Calu3 (cell line): ENCODE data around the gene HDAC7. TPM values are rescaled to one million over a fixed set of nuclear protein-coding genes. Genes with fewer than 3 reads are reported as not detected.

Experiments
- BruUV-seq: library from RNA; stranded (reverse); fragments of 400-500 nt; replicated peaks from 2 replicates; lab custom pipeline; 2021; lab: Mats Ljungman, UMichigan
- CTCF ChIA-PET: fragments of 300-600 bp; sonication (Branson Sonifier 250); formaldehyde crosslinking; loops from one replicate; lab custom pipeline; 2022; ENCODE audit warnings: antibody characterized with exemption; lab: Charles Lee
- DNase-seq: peaks from one replicate; pipeline ENCODE4 v3.0.0; 2022
- H3K27ac Mint-ChIP-seq: one replicate; pipeline ENCODE4 v1.8.0; 2022; ENCODE audit warnings: mixed read lengths; ENCODE audit not compliant: unreplicated experiment
- H3K27me3 Mint-ChIP-seq: one replicate; pipeline ENCODE4 v1.8.0; 2022; ENCODE audit warnings: mixed read lengths; ENCODE audit not compliant: unreplicated experiment
- H3K36me3 Mint-ChIP-seq: one replicate; pipeline ENCODE4 v1.8.0; 2022; ENCODE audit warnings: mild to moderate bottlenecking, moderate library complexity, mixed read lengths; ENCODE audit not compliant: insufficient read depth, unreplicated experiment
- H3K4me1 Mint-ChIP-seq: one replicate; pipeline ENCODE4 v1.8.0; 2022; ENCODE audit warnings: mild to moderate bottlenecking, low read depth, mixed read lengths; ENCODE audit not compliant: unreplicated experiment
- H3K4me3 Mint-ChIP-seq: one replicate; pipeline ENCODE4 v1.8.0; 2022; ENCODE audit warnings: mild to moderate bottlenecking, low read depth, moderate library complexity, mixed read lengths; ENCODE audit not compliant: unreplicated experiment
- H3K9me3 Mint-ChIP-seq: one replicate; pipeline ENCODE4 v1.8.0; 2022; ENCODE audit warnings: low read depth, mixed read lengths; ENCODE audit not compliant: unreplicated experiment
- CTCF ChIP-seq: fragments of 200-600 bp; IDR thresholded peaks from one replicate; pipeline ENCODE4 v1.8.0; 2022; ENCODE audit warnings: antibody characterized with exemption; ENCODE audit not compliant: unreplicated experiment
- intact Hi-C: fragments of 100-400 bp; cut with micrococcal nuclease; formaldehyde crosslinking; loops from one replicate; pipeline ENCODE4 v1.10.0; 2022; ENCODE audit not compliant: unreplicated experiment
- total RNA-seq: library from RNA; stranded (reverse); gene quantifications from 2 replicates; pipeline ENCODE4 v1.2.3, GENCODE V29; 2022

Gene HDAC7
- total RNA-seq, 1 experiment from 2014 or later, result 41.8 TPM

GRCh38 chr12:47839214-47839876 is 19.6 kb upstream of the HDAC7 start:
- H3K36me3 Mint-ChIP-seq, result peaks cover 5% of the 10 kb centered on the region
- no peak overlapping the region for H3K4me3 Mint-ChIP-seq
- peaks cover 14% of the 10 kb centered on the region for H3K4me1 Mint-ChIP-seq
- intact Hi-C loops, result loop anchor here (5.0 kb wide), 1 partner anchor 62 kb away; no protein-coding TSS in a partner anchor
- no TSS peak for BruUV-seq
- H3K9me3 Mint-ChIP-seq, result no peaks in the 10 kb centered on the region
- TF ChIP-seq CTCF, result no peak
- H3K27me3 Mint-ChIP-seq, result peaks cover 12% of the 10 kb centered on the region
- CTCF ChIA-PET, result interaction anchor here (0.7 to 3.0 kb wide), 19 partner anchors 10 to 752 kb away, joined by 3 to 22 read pairs (median 8); partner anchors contain the start of genes HDAC7, RPAP3, SLC48A1 and VDR
- no peak overlapping the region for H3K27ac Mint-ChIP-seq
- DNase-seq, result no peak

- Mint-ChIP-seq H3K4me1 (peaks cover 14% of the 10 kb centered on the region), H3K27me3 (peaks cover 12% of the 10 kb centered on the region), H3K4me3 (no peak overlapping the region), H3K9me3 (no peaks in the 10 kb centered on the region), H3K27ac (no peak overlapping the region), H3K36me3 (peaks cover 5% of the 10 kb centered on the region)
- intact Hi-C loops, result loop anchor here (1.0 to 5.0 kb wide), 2 partner anchors 61 to 123 kb away; no protein-coding TSS in a partner anchor
- DNase-seq, result peak; percentile 42
- no peak for TF ChIP-seq CTCF
- CTCF ChIA-PET, result interaction anchor here (0.7 to 3.0 kb wide), 22 partner anchors 10 to 753 kb away, joined by 3 to 22 read pairs (median 6); partner anchors contain the start of genes HDAC7, RPAP3, SLC48A1 and VDR
- no TSS peak for BruUV-seq
These were observed 18.7 kb upstream of the HDAC7 start for GRCh38 chr12:47838286-47838931.

- H3K27ac Mint-ChIP-seq, result no peak overlapping the region
- H3K4me3 Mint-ChIP-seq, result no peak overlapping the region
- peaks cover 12% of the 10 kb centered on the region for H3K27me3 Mint-ChIP-seq
- H3K4me1 Mint-ChIP-seq, result peaks cover 14% of the 10 kb centered on the region
- CTCF ChIA-PET, result interaction anchor here (0.9 to 3.0 kb wide), 16 partner anchors 9 to 131 kb away, joined by 3 to 22 read pairs (median 8); partner anchors contain the start of gene RPAP3
- peak; percentile 67 for DNase-seq
- H3K9me3 Mint-ChIP-seq, result no peaks in the 10 kb centered on the region
- no TSS peak for BruUV-seq
- peak; percentile 79 for TF ChIP-seq CTCF
- peaks cover 5% of the 10 kb centered on the region for H3K36me3 Mint-ChIP-seq
- intact Hi-C loops, result loop anchor here (1.0 to 5.0 kb wide), 3 partner anchors 36 to 122 kb away; no protein-coding TSS in a partner anchor
These were observed 17.8 kb upstream of the HDAC7 start for GRCh38 chr12:47837190-47838171.

- H3K27ac Mint-ChIP-seq, result no peak overlapping the region
- CTCF ChIA-PET, result interaction anchor here (0.7 to 1.9 kb wide), 6 partner anchors 13 to 114 kb away, joined by 3 to 7 read pairs (median 4); no protein-coding TSS in a partner anchor
- no TSS peak for BruUV-seq
- intact Hi-C loops, result loop anchor here (5.0 kb wide), 1 partner anchor 58 kb away; no protein-coding TSS in a partner anchor
- no peaks in the 10 kb centered on the region for H3K9me3 Mint-ChIP-seq
- peaks cover 12% of the 10 kb centered on the region for H3K27me3 Mint-ChIP-seq
- no peak overlapping the region for H3K4me3 Mint-ChIP-seq
- DNase-seq, result peak; percentile 24
- no peak for TF ChIP-seq CTCF
- H3K36me3 Mint-ChIP-seq, result peaks cover 5% of the 10 kb centered on the region
- H3K4me1 Mint-ChIP-seq, result peaks cover 14% of the 10 kb centered on the region
These were observed 16.1 kb upstream of the HDAC7 start for GRCh38 chr12:47835831-47836155.
